ENCODE measurements around the gene ATF4. TPM values are rescaled to one million over a fixed set of nuclear protein-coding genes. Genes with fewer than 3 reads are reported as not detected.

Gene ATF4
- total RNA-seq, 1 experiment from 2014 or later = 230 TPM

DNA sequence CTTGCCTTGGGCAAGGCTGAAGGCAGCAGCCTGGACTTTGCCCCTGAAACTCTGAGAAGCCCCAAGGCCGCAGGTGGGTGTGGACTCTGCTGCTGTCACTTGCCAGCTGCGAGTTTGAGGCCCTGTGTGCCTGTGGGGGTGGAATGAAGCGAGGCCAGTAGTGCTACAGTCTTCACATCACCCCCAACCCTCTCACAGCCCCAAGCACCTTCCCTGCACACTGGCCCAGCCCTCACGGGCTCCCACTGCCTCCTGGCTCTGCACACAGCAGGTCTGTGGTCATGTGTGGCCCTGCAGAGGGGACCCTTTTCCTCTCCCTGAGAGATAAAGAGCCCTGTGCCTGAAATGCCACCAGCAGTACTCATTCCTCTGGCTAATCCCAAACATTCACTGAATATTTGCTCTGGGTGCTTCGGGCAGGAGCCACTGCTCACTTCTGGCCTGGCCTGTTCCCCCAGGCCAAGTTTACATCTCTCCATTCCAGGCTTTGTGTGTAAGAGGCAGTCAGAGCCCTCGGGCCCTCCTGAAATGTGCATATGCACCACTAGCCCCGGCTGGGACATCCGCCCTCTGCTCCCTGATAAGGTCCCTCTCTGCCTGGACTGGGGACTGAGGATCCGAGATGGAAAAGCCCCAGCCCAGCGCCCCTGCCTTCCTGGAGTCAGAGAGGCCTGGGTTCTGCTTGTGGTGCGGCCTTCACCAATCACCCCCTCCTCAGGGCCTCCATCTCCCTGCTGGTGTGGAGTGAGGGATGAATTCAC, 45.8 kb upstream of the ATF4 start:
- Histone ChIP-seq H3F3A (ENCODE audit: low read length, unreplicated experiment) (no peaks in the 10 kb centered on the region), H3K4me1 (ENCODE audit: insufficient read depth, low read length) (no peaks in the 10 kb centered on the region), H3K9me3 (ENCODE audit: low read length) (no peaks in the 10 kb centered on the region), H3K79me2 (ENCODE audit: low read length) (no peaks in the 10 kb centered on the region), H4K20me1 (ENCODE audit: low read length) (no peaks in the 10 kb centered on the region), H3K27me3 (ENCODE audit: low read length) (no peaks in the 10 kb centered on the region), H3K9ac (ENCODE audit: low read length) (no peak overlapping the region), H3K4me3 (ENCODE audit: low read length) (no peak overlapping the region), H3K4me2 (ENCODE audit: low read length) (no peak overlapping the region), H3K36me3 (ENCODE audit: low read depth, low read length) (no peaks in the 10 kb centered on the region), H2AFZ (ENCODE audit: low read length) (no peak overlapping the region), H3K27ac (ENCODE audit: low read length) (no peak overlapping the region), H3K9me2 (replicated peaks; ENCODE audit: low read length) (no peaks in the 10 kb centered on the region)
- DNase-seq (no peak), ATAC-seq (no peak)
- POLR2A ChIA-PET (ENCODE audit: unreplicated experiment) = no interaction called here
- BruUV-seq (replicated peaks) = no TSS peak
- intact Hi-C loops (cut with micrococcal nuclease) = no loop called here
- TF ChIP-seq, protein P1, sequence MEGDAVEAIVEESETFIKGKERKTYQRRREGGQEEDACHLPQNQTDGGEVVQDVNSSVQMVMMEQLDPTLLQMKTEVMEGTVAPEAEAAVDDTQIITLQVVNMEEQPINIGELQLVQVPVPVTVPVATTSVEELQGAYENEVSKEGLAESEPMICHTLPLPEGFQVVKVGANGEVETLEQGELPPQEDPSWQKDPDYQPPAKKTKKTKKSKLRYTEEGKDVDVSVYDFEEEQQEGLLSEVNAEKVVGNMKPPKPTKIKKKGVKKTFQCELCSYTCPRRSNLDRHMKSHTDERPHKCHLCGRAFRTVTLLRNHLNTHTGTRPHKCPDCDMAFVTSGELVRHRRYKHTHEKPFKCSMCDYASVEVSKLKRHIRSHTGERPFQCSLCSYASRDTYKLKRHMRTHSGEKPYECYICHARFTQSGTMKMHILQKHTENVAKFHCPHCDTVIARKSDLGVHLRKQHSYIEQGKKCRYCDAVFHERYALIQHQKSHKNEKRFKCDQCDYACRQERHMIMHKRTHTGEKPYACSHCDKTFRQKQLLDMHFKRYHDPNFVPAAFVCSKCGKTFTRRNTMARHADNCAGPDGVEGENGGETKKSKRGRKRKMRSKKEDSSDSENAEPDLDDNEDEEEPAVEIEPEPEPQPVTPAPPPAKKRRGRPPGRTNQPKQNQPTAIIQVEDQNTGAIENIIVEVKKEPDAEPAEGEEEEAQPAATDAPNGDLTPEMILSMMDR (conservative IDR thresholded peaks at IDR 0.05; ENCODE audit: low read depth, low read length) = no peak
- TF ChIP-seq EZH2 (IDR thresholded peaks at IDR 0.05; ENCODE audit: low read length, unreplicated experiment) = no peak
- CTCF ChIA-PET = no interaction called here

DNA sequence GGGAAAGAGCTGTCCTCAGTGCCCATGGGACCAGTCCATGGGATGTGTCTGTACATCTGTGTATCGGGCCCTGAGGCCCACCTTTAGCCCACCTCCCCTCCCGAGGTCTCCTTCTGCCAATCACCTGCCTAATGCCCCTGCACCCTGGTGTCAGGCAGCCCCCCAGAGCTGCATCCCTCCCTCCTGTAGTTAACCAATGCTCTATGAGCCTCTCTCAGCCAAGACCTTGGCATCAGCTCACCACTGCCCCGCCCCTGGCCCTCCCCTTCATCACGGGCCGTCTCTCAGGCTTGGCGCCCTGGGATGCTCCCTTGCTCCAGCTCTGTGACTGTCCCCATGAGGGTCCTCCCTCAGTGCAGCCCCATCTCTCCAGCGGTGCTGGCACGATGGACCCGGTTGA, 45.0 kb upstream of the ATF4 start:
- H3K9ac ChIP-seq (ENCODE audit: low read length) = no peak overlapping the region
- ATAC-seq (no peak), DNase-seq (no peak)
- no peaks in the 10 kb centered on the region for H3K9me3 ChIP-seq (ENCODE audit: low read length)
- no peaks in the 10 kb centered on the region for H4K20me1 ChIP-seq (ENCODE audit: low read length)
- no peak overlapping the region for H2AFZ ChIP-seq (ENCODE audit: low read length)
- ChIA-PET POLR2A (ENCODE audit: unreplicated experiment) (no interaction called here), CTCF (no interaction called here)
- H3K4me3 ChIP-seq (ENCODE audit: low read length) = no peak overlapping the region
- BruUV-seq (replicated peaks) = no TSS peak
- TF ChIP-seq EZH2phosphoT487 (IDR thresholded peaks at IDR 0.05; ENCODE audit: borderline replicate concordance, low read length) (no peak), EZH2 (IDR thresholded peaks at IDR 0.05; ENCODE audit: low read length, unreplicated experiment) (no peak)
- TF ChIP-seq, protein P1 (conservative IDR thresholded peaks at IDR 0.05; ENCODE audit: low read depth, low read length) = no peak
- no peak overlapping the region for H3K27ac ChIP-seq (ENCODE audit: low read length)
- no peaks in the 10 kb centered on the region for H3K79me2 ChIP-seq (ENCODE audit: low read length)
- no peaks in the 10 kb centered on the region for H3F3A ChIP-seq (ENCODE audit: low read length, unreplicated experiment)
- H3K27me3 ChIP-seq (ENCODE audit: low read length) = no peaks in the 10 kb centered on the region
- H3K9me2 ChIP-seq (replicated peaks; ENCODE audit: low read length) = no peaks in the 10 kb centered on the region
- H3K4me2 ChIP-seq (ENCODE audit: low read length) = no peak overlapping the region
- H3K36me3 ChIP-seq (ENCODE audit: low read depth, low read length) = no peaks in the 10 kb centered on the region
- intact Hi-C loops (cut with micrococcal nuclease) = no loop called here
- no peaks in the 10 kb centered on the region for H3K4me1 ChIP-seq (ENCODE audit: insufficient read depth, low read length)

DNA sequence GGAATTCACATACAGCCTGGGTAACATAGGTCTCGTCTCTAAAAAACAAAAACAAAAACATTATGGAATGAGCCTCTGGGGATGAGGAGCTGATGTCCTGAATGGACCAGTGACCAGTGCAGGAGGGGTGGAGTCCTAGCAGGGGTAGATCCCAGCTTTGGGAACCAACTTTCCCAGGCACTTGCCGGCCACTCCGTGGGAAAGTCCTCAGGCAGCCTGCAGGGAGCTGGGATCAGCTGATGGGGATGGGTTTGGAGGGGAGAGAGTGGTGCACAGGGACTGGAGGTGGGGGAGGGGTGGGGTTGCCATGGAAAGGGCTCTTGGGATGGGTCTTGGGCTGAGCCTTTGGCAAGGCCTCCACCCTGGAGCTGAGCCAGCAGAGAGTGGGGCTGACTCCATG, 44.5 kb upstream of the ATF4 start:
- ChIA-PET CTCF (no interaction called here), POLR2A (ENCODE audit: unreplicated experiment) (no interaction called here)
- intact Hi-C loops (cut with micrococcal nuclease) = no loop called here

More for the DNA sequence above, 44.5 kb upstream of the ATF4 start:
- ATAC-seq = no peak
- H3K36me3 ChIP-seq (ENCODE audit: low read depth, low read length) = no peaks in the 10 kb centered on the region
- H3K27me3 ChIP-seq (ENCODE audit: low read length) = no peaks in the 10 kb centered on the region
- no peak overlapping the region for H2AFZ ChIP-seq (ENCODE audit: low read length)
- BruUV-seq (replicated peaks) = no TSS peak
- H3F3A ChIP-seq (ENCODE audit: low read length, unreplicated experiment) = no peaks in the 10 kb centered on the region
- H3K27ac ChIP-seq (ENCODE audit: low read length) = no peak overlapping the region
- H4K20me1 ChIP-seq (ENCODE audit: low read length) = no peaks in the 10 kb centered on the region
- no peak overlapping the region for H3K9ac ChIP-seq (ENCODE audit: low read length)
- H3K9me3 ChIP-seq (ENCODE audit: low read length) = no peaks in the 10 kb centered on the region
- no peak overlapping the region for H3K4me2 ChIP-seq (ENCODE audit: low read length)
- no peaks in the 10 kb centered on the region for H3K79me2 ChIP-seq (ENCODE audit: low read length)
- no peak for DNase-seq
- H3K4me3 ChIP-seq (ENCODE audit: low read length) = no peak overlapping the region
- TF ChIP-seq EZH2phosphoT487 (IDR thresholded peaks at IDR 0.05; ENCODE audit: borderline replicate concordance, low read length) (no peak), EZH2 (IDR thresholded peaks at IDR 0.05; ENCODE audit: low read length, unreplicated experiment) (no peak)
- TF ChIP-seq, protein P1 (conservative IDR thresholded peaks at IDR 0.05; ENCODE audit: low read depth, low read length) = no peak
- no peaks in the 10 kb centered on the region for H3K4me1 ChIP-seq (ENCODE audit: insufficient read depth, low read length)
- no peaks in the 10 kb centered on the region for H3K9me2 ChIP-seq (replicated peaks; ENCODE audit: low read length)
